ENCODE measurements around the gene GATAD2A.
A peak's percentile ranks its signal among the peaks of the same experiment; 100 is the strongest.

GATAD2A gene

GRCh38 chr19:19490214-19490968 lies 84.9 kb downstream of the GATAD2A start:
- DNase-seq: peak; percentile 78

DNA sequence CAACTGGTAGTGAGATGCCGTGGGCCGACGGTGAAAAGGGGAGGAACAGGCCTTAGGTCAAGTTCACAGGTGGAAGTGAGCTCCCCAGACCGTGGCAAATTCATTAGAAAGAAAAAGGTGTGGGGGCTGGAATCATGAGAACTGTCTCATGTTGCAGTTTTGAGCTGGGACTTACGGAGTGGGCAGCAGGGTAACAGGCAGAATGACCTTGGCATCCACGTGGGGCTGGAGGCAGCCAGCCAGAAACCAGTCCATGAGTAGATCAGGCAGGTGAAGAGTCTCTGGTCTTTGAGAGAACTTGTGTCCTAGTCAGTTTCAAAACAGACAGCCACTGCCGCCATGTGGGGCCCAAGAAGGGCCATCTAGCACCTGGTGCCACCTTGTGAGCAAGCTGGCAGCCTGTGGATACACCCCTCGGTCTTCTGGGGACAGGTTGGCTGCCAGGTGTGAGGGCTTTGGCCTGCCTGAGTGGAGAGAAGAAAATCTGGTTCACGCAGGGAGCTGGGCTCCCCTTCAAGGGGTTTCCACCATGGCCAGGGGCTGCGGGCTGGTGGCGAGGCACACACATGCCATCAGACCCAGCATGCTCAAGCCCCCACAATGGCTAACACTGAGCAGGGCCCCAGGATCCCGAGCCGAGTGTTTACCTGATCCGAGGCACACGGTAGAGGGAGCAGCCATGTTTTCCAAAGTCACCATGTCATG lies 86.0 kb downstream of the GATAD2A start:
- no peak for DNase-seq

DNA sequence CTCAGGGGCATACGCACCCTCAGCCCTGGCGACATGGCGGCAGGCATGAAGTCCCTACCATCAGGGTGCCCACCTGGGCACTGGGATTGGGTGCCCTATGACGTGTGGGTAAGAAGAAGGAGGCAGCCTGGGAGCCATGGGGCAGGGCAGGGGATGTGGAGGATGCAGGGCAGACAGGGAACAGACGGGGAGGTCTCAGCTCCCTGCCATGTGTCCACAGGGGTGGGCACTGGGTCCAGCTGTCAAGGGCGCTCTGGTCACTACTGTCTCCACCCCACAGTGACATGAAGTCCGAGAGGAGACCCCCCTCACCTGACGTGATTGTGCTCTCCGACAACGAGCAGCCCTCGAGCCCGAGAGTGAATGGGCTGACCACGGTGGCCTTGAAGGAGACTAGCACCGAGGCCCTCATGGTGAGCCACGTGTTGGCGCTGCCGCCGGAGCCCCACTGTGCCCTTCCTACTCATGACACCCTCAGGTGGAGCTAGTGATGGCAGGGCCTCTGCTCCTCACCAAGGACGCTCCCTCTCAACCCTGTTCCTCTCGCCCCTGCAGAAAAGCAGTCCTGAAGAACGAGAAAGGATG lies 86.6 kb downstream of the GATAD2A start:
- no peak for DNase-seq

- no peak for DNase-seq
Measured at GRCh38 chr19:19493841-19494546, 88.5 kb downstream of the GATAD2A start.

- DNase-seq: no peak
Measured at GRCh38 chr19:19495614-19496603, 90.4 kb downstream of the GATAD2A start.

DNA sequence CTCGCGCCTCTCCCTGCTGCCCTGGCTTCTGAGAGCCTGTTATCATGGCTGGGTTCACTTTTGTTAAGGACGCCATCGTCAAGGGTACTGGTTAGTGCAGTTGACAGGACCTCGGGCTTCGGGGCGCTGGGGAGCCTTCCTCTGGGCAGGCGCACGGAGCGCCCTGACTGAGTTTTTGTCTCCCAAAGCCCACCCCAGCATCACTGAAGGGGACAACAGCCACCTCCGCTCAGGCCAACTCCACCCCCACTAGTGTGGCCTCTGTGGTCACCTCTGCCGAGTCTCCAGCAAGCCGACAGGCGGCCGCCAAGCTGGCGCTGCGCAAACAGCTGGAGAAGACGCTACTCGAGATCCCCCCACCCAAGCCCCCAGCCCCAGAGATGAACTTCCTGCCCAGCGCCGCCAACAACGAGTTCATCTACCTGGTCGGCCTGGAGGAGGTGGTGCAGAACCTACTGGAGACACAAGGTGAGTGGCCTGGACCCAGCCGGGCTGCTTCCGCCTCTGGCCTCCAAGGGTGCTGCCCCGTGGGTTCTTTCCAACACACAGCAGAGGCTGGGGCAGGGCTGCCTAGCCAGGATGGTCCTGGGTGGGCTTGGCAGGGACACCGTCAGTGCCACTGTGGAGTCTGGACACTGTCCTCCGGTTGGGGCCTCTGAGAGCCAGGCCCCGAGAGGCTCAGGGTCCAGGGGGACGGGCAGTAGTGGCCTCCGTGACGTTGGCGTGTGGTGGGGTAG lies 92.9 kb downstream of the GATAD2A start:
- no peak for DNase-seq

DNA sequence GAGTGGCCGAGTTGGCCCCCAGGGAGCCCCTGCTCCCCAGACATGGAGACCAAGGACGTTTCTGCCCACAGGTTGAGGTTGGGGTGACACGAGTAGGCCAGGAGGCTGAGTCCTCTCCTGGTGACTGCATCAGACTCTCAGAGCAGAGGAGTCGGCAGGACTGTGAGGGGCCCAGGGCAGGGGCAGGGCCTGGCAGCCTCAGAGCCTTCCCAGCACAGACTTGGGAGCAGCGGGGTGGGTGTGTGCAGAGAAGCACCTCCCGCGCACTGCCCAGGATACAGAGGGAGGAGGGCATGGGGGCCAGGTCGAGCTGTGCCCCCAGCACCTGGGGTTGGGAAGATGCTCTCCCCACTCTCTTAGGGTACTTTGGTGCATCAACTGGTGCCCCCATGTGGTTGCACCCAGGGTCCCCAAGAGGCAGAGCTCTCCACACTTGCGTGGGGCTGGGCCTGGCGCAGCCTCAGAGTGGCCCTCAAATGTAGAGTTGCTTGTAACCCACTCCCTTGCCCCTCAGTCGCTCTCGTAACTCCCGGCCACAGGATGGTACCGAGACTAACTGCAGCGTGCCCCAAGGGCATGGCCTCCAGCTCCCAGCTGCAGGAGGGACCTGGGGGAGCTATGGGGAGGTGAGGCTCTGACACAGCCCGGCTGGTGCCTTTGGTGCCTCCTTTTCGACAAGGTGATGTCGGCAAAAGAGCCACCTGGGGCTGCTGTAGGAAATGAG lies 94.0 kb downstream of the GATAD2A start:
- DNase-seq: no peak

- DNase-seq: no peak
Measured at GRCh38 chr19:19500975-19501644, 95.6 kb downstream of the GATAD2A start.

- DNase-seq: no peak
Measured at GRCh38 chr19:19501798-19502197, 96.3 kb downstream of the GATAD2A start.

GRCh38 chr19:19502281-19502680 lies 96.8 kb downstream of the GATAD2A start:
- no peak for DNase-seq

GRCh38 chr19:19502808-19503602 lies 97.5 kb downstream of the GATAD2A start:
- no peak for DNase-seq

GRCh38 chr19:19504754-19505668 lies 99.5 kb downstream of the GATAD2A start:
- no peak for DNase-seq

DNA sequence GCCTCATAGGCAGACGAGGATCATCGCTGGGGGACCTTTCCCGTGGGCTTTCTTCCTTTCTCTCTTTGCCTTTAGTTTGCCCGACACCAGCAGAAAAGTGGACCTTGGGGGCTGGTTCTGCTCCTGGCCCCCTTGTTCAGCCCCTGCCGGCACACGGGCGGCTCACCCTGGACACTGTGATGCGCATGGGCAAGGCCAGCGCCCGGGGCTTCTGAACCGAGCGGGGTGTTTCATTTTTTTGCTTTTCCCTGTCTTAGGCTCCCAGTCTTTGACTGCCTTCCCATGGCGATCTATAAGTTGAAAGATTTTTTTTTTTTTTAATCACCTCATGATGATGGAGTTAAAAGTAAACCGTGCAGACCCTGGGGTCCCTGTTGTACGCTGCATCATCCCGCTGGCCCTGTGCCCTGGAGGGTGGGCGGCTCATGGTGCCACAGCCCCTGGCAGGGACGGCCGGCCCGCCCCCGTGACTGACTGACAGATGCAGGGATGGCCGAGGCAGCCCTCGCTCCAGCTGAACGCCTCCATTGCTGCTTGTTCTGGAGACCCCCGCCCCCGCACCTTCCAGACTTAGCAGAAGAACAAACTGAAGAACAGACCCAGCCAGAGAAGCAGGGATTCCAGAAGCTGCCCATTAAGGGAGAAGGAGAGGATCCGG lies 100.3 kb downstream of the GATAD2A start:
- DNase-seq: no peak

DNA sequence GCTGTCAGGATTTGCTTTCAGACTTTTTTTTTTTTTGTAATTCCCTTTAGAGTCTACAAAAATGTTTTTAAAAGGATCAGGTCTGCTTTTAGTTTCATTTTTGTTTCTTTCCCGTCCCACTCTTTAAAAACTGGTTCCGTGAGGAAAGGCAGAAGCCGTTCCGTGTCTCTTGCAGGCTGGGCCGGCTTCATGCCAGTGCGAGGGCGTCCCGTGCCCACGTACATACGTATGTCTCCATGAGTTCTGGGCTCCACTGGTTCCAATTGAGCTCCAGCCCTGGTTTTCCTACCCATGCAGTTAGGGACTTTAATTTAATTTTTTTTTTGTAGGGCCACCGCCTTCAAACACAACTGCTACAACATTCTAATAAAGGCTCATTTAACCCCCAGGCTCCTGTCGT lies 101.1 kb downstream of the GATAD2A start:
- DNase-seq: no peak

GRCh38 chr19:19507354-19507753 lies 101.9 kb downstream of the GATAD2A start:
- no peak for DNase-seq

GRCh38 chr19:19508217-19508616 lies 102.7 kb downstream of the GATAD2A start:
- DNase-seq: no peak

DNA sequence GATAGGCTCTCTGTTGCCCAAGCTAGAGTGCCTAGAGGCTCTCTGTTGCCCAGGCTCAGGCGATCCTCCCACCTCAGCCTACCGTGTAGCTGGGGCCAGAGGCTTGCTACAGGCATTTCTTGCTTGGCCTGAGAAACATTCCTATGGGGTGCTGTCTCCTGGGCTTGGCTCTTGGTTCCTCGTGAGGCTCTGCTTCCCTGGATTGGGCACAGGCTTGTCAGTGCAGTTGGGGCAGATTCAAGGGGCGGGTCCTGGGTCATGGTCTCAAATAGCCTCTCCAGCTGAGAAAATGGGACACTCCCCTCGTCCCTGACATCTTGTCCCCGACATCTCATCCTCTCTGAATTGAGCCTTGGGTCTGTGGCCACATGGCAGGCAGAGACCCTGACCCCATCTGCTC lies 105.0 kb downstream of the GATAD2A start:
- no peak for DNase-seq

- DNase-seq: no peak
Measured at GRCh38 chr19:19513682-19514081, 108.2 kb downstream of the GATAD2A start.
